Globus pallidus (tissue), 1 donor: ENCODE measurements around the gene TP53RK.
A peak's percentile ranks its signal among the peaks of the same experiment; 100 is the strongest.

Experiments used
- DNase-seq: peaks from one replicate; pipeline ENCODE4 v3.0.0-alpha.2; 2015; ENCODE audit warnings: low spot score

TP53RK gene

GRCh38 chr20:46689082-46689753 is at the start of gene TP53RK:
Gene TP53RK, minus strand, starts transcription at chr20:46689444. Its CDS starts 30 bp downstream, at chr20:46689414.
- peak; percentile 96 for DNase-seq

- DNase-seq = no peak
Observed at GRCh38 chr20:46735436-46735835, 46.2 kb upstream of the TP53RK start.

GRCh38 chr20:46731770-46732169 is 42.5 kb upstream of the TP53RK start:
- DNase-seq = no peak

GRCh38 chr20:46725186-46726165 is 36.2 kb upstream of the TP53RK start:
- DNase-seq = no peak

- no peak for DNase-seq
Observed at GRCh38 chr20:46724343-46724959, 35.2 kb upstream of the TP53RK start.

- no peak for DNase-seq
Observed at GRCh38 chr20:46723039-46723438, 33.8 kb upstream of the TP53RK start.

GRCh38 chr20:46722450-46722849 is 33.2 kb upstream of the TP53RK start:
- DNase-seq = no peak

- no peak for DNase-seq
Observed at GRCh38 chr20:46721476-46721875, 32.2 kb upstream of the TP53RK start.

GRCh38 chr20:46720776-46721425 is 31.7 kb upstream of the TP53RK start:
- DNase-seq = no peak

GRCh38 chr20:46720019-46720418 is 30.8 kb upstream of the TP53RK start:
- no peak for DNase-seq

GRCh38 chr20:46717818-46718541 is 28.7 kb upstream of the TP53RK start:
- DNase-seq = no peak

GRCh38 chr20:46715292-46715756 is 26.1 kb upstream of the TP53RK start:
- DNase-seq = no peak

- DNase-seq = no peak
Observed at GRCh38 chr20:46713957-46714834, 25.0 kb upstream of the TP53RK start.

GRCh38 chr20:46712056-46712636 is 22.9 kb upstream of the TP53RK start:
- DNase-seq = no peak

- no peak for DNase-seq
Observed at GRCh38 chr20:46710153-46710913, 21.1 kb upstream of the TP53RK start.

- DNase-seq = no peak
Observed at GRCh38 chr20:46709459-46710152, 20.4 kb upstream of the TP53RK start, which contains the start of gene SLC2A10. Gene SLC2A10, plus strand, starts transcription at chr20:46709649. Its CDS starts 88 bp downstream, at chr20:46709737.

GRCh38 chr20:46709055-46709458 is 19.8 kb upstream of the TP53RK start:
- DNase-seq = no peak

- no peak for DNase-seq
Observed at GRCh38 chr20:46708172-46708860, 19.1 kb upstream of the TP53RK start.
